Measurements from ENCODE around the gene CA10.

- TF ChIP-seq CTCF (IDR thresholded peaks at IDR 0.05; ENCODE audit: low read depth, low read length, poor library complexity, severe bottlenecking) (no peak), EZH2phosphoT487 (IDR thresholded peaks at IDR 0.05; ENCODE audit: borderline replicate concordance, low read length) (no peak)
Measured at GRCh38 chr17:51743477-51743876, 415.0 kb downstream of the CA10 start.

All from DOHH2 (cell line).